Measurements from ENCODE around the gene BACE1-AS. TPM values are rescaled to one million over a fixed set of nuclear protein-coding genes. Genes with fewer than 3 reads are reported as not detected.

Gene BACE1-AS
- total RNA-seq, 2 donors from 2014 or later: 5.8 to 7.8 TPM

DNA sequence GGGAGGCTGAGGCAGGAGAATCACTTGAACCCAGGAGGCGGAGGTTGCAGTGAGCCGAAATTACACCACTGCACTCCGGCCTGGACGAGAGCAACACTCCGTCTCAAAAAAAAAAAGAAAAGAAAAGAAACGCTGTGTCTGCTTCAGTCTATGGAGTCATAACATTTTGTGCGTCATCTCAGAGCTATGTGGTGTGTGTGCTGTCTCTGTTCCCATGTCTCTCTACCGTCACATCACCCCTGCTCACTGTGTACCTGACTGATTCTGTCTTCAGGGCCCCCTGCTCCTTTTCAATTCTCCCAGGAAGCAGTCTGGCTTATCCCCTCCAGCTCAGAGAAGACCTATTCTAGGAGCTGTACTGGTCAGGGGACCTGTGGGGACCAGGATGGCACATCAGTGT is 7.0 kb downstream of the BACE1-AS start:
- Histone ChIP-seq H3K4me1 (ENCODE audit: control insufficient read depth in 1 of 2, low read depth in 2 of 2) (peaks cover 0 to 10% of the 10 kb centered on the region in 2 donors), H3K4me3 (no peak overlapping the region), H3K9me3 (no peaks in the 10 kb centered on the region), H3K27ac (no peak overlapping the region), H3K36me3 (peaks cover 8% of the 10 kb centered on the region), H3K27me3 (replicated peaks; ENCODE audit: insufficient read depth) (no peaks in the 10 kb centered on the region)
- no peak for ATAC-seq (ENCODE audit: insufficient number of reproducible peaks, low FRiP score, low read depth)
- TF ChIP-seq CTCF (IDR thresholded peaks at IDR 0.05): no peak
- no peak for DNase-seq (ENCODE audit: low spot score)

- ATAC-seq (ENCODE audit: insufficient number of reproducible peaks, low FRiP score, low read depth): no peak
- Histone ChIP-seq H3K4me1 (ENCODE audit: control insufficient read depth in 1 of 2, low read depth in 2 of 2) (peaks cover 0 to 10% of the 10 kb centered on the region in 2 donors), H3K36me3 (peaks cover 8% of the 10 kb centered on the region), H3K9me3 (no peaks in the 10 kb centered on the region), H3K27me3 (replicated peaks; ENCODE audit: insufficient read depth) (no peaks in the 10 kb centered on the region), H3K4me3 (peak overlapping the region; percentile 53), H3K27ac (no peak overlapping the region)
- DNase-seq (ENCODE audit: low spot score): no peak
- TF ChIP-seq CTCF (IDR thresholded peaks at IDR 0.05): no peak
Measured at GRCh38 chr11:117299351-117300282, 8.5 kb downstream of the BACE1-AS start.

DNA sequence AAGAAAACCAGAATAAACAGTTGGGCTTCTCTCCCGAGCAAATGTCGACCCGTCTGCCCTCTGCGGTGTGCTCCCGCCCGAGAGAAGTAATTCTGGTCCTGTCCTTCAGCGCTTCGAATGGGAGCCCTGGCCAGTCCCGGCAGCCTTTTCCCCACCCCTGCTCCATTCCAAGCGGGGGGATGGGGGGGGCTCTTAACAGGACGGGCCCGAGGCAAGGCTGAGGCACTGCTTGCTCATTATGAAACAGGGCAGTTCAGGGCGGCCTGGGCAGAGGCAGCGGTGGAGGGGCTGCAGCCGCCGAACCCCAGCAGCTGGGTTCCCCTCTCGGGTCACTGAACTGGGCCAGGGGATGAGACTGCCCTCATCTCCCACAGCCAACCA is 9.1 kb downstream of the BACE1-AS start:
- DNase-seq (ENCODE audit: low spot score): no peak
- peak overlapping the region; percentile 53 for H3K4me3 ChIP-seq
- H3K4me1 ChIP-seq (ENCODE audit: control insufficient read depth in 1 of 2, low read depth in 2 of 2): peaks cover 0 to 10% of the 10 kb centered on the region in 2 donors
- TF ChIP-seq CTCF (IDR thresholded peaks at IDR 0.05): no peak
- no peak for ATAC-seq (ENCODE audit: insufficient number of reproducible peaks, low FRiP score, low read depth)
- no peaks in the 10 kb centered on the region for H3K9me3 ChIP-seq
- no peak overlapping the region for H3K27ac ChIP-seq
- no peaks in the 10 kb centered on the region for H3K27me3 ChIP-seq (replicated peaks; ENCODE audit: insufficient read depth)
- H3K36me3 ChIP-seq: peaks cover 3% of the 10 kb centered on the region

DNA sequence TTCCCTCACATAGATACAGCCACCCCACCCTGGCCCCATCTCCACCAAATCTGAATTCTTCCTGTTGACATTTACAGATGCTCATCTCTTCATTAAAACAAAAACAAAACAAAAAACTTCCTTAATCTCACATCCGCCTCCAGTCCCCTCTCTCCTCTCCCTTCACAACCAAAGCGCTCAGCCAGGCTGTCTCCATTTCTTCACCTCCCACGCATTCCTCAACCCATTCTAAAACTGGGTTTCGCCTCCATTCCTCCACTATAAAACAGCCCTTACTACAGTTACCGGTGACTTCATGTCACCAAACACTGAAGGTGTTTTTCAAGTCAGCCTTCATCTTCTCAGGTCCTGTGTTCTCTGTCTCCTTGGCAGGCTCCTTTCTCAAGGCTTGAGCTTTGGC is 9.6 kb downstream of the BACE1-AS start:
- TF ChIP-seq CTCF (IDR thresholded peaks at IDR 0.05): no peak
- H3K4me1 ChIP-seq (ENCODE audit: control insufficient read depth in 1 of 2, low read depth in 2 of 2): peaks cover 0 to 10% of the 10 kb centered on the region in 2 donors
- no peak for DNase-seq (ENCODE audit: low spot score)
- H3K36me3 ChIP-seq: no peaks in the 10 kb centered on the region
- H3K27me3 ChIP-seq (replicated peaks; ENCODE audit: insufficient read depth): no peaks in the 10 kb centered on the region
- no peak overlapping the region for H3K27ac ChIP-seq
- no peak for ATAC-seq (ENCODE audit: insufficient number of reproducible peaks, low FRiP score, low read depth)
- no peaks in the 10 kb centered on the region for H3K9me3 ChIP-seq
- peak overlapping the region; percentile 53 for H3K4me3 ChIP-seq

DNA sequence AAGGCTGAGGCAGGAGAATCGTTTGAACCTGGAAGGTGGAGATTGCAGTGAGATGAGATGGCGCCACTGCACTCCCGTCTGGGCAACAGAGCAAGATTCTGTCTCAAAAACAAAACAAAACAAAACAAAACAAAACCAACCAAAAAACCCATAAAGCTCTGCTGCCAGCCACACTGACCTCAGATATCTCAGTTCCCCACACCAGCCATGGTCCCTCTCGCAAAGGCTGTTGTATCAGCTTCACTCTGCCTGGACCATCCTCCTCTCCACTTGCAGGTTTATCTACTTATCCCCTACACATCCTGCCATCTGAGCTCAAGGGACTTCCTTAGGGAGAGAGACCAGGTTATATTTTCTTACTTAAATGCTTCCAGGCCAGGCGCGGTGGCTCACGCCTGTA is 11.1 kb downstream of the BACE1-AS start:
- peaks cover 0 to 10% of the 10 kb centered on the region in 2 donors for H3K4me1 ChIP-seq (ENCODE audit: control insufficient read depth in 1 of 2, low read depth in 2 of 2)
- ATAC-seq (ENCODE audit: insufficient number of reproducible peaks, low FRiP score, low read depth) (no peak), DNase-seq (ENCODE audit: low spot score) (no peak)
- H3K4me3 ChIP-seq: no peak overlapping the region
- H3K27ac ChIP-seq: no peak overlapping the region
- peaks cover 4% of the 10 kb centered on the region for H3K36me3 ChIP-seq
- no peaks in the 10 kb centered on the region for H3K27me3 ChIP-seq (replicated peaks; ENCODE audit: insufficient read depth)
- TF ChIP-seq CTCF (IDR thresholded peaks at IDR 0.05): no peak
- no peaks in the 10 kb centered on the region for H3K9me3 ChIP-seq

Measured in thoracic aorta (tissue), 2 donors.